ENCODE data around the gene TNRC6C.

TNRC6C gene

GRCh38 chr17:77961741-77962140 lies 3.2 kb downstream of the TNRC6C start:
- ATAC-seq, result no peak
- TF ChIP-seq ZNF70 (CRISPR knock-in tag; IDR thresholded peaks at IDR 0.05), result no peak
- TF ChIP-seq ESRRG (CRISPR knock-in tag; IDR thresholded peaks at IDR 0.05), result no peak
- TF ChIP-seq CREB5 (CRISPR knock-in tag; IDR thresholded peaks at IDR 0.05; ENCODE audit: low read depth), result no peak
- no peak for TF ChIP-seq CSDC2 (CRISPR knock-in tag; IDR thresholded peaks at IDR 0.05)
- no peak for TF ChIP-seq BACH2 (CRISPR knock-in tag; IDR thresholded peaks at IDR 0.05; ENCODE audit: borderline replicate concordance)
- no peak for TF ChIP-seq SNAI2 (CRISPR knock-in tag; IDR thresholded peaks at IDR 0.05)

GRCh38 chr17:77962348-77962747 lies 3.8 kb downstream of the TNRC6C start:
- ATAC-seq, result no peak

GRCh38 chr17:77963441-77963840 lies 4.9 kb downstream of the TNRC6C start:
- ATAC-seq, result peak; percentile 93
- TF ChIP-seq ZFP3 (CRISPR knock-in tag; IDR thresholded peaks at IDR 0.05) (0 out of 2 replicates have a peak, but pooled peaks have one; percentile 49), TSHZ2 (CRISPR knock-in tag; IDR thresholded peaks at IDR 0.05) (no peak; the same call in 1 of the 2 replicates), ISL1 (CRISPR knock-in tag; IDR thresholded peaks at IDR 0.05) (peak; percentile 24; the same call in 1 of the 2 replicates)

More at GRCh38 chr17:77962348-77962747, 3.8 kb downstream of the TNRC6C start:
- TF ChIP-seq CSDC2 (CRISPR knock-in tag; IDR thresholded peaks at IDR 0.05) (no peak), ZNF565 (CRISPR knock-in tag; conservative IDR thresholded peaks at IDR 0.05; ENCODE audit: low read depth) (no peak), ZFP30 (CRISPR knock-in tag; IDR thresholded peaks at IDR 0.05) (no peak), GLIS3 (CRISPR knock-in tag; IDR thresholded peaks at IDR 0.05) (no peak), CREB5 (CRISPR knock-in tag; IDR thresholded peaks at IDR 0.05; ENCODE audit: low read depth) (no peak), TCF4 (CRISPR knock-in tag; IDR thresholded peaks at IDR 0.05; ENCODE audit: borderline replicate concordance) (no peak), PPARA (CRISPR knock-in tag; IDR thresholded peaks at IDR 0.05; ENCODE audit: borderline replicate concordance) (no peak), BACH2 (CRISPR knock-in tag; IDR thresholded peaks at IDR 0.05; ENCODE audit: borderline replicate concordance) (no peak)

- no peak for ATAC-seq
- TF ChIP-seq TOX (CRISPR knock-in tag; IDR thresholded peaks at IDR 0.05; ENCODE audit: borderline replicate concordance) (no peak), POU6F1 (CRISPR knock-in tag; IDR thresholded peaks at IDR 0.05; ENCODE audit: borderline replicate concordance, low read depth) (no peak), ZNF70 (CRISPR knock-in tag; IDR thresholded peaks at IDR 0.05) (no peak), TSHZ2 (CRISPR knock-in tag; IDR thresholded peaks at IDR 0.05) (no peak), ZFP3 (CRISPR knock-in tag; IDR thresholded peaks at IDR 0.05) (no peak), RARB (CRISPR knock-in tag; IDR thresholded peaks at IDR 0.05) (no peak), ESRRG (CRISPR knock-in tag; IDR thresholded peaks at IDR 0.05) (no peak), ARNTL (CRISPR knock-in tag; IDR thresholded peaks at IDR 0.05; ENCODE audit: borderline replicate concordance, low read depth) (no peak)
Observed at GRCh38 chr17:77965352-77965751, 6.8 kb downstream of the TNRC6C start.

All from SK-N-SH treated with all-trans-retinoic acid at 6 μM for 48 hours (cell line).